GM18858 (cell line): ENCODE measurements around the gene SRGN.

Source experiments
- ATAC-seq: cut with Tn5 transposase; IDR thresholded peaks from one replicate; pipeline ENCODE4 v1.9.1; 2021; ENCODE audit not compliant: unreplicated experiment

Gene SRGN

GRCh38 chr10:69060127-69060798 is 27.6 kb upstream of the SRGN start:
- ATAC-seq = no peak

- no peak for ATAC-seq
These were observed 26.4 kb upstream of the SRGN start for GRCh38 chr10:69061305-69062161.

- ATAC-seq = no peak
These were observed 25.0 kb upstream of the SRGN start for GRCh38 chr10:69062901-69063300.

- ATAC-seq = no peak
These were observed 23.1 kb upstream of the SRGN start for GRCh38 chr10:69064762-69065328.

- peak; percentile 53 for ATAC-seq
These were observed 22.2 kb upstream of the SRGN start for GRCh38 chr10:69065406-69066361.

DNA sequence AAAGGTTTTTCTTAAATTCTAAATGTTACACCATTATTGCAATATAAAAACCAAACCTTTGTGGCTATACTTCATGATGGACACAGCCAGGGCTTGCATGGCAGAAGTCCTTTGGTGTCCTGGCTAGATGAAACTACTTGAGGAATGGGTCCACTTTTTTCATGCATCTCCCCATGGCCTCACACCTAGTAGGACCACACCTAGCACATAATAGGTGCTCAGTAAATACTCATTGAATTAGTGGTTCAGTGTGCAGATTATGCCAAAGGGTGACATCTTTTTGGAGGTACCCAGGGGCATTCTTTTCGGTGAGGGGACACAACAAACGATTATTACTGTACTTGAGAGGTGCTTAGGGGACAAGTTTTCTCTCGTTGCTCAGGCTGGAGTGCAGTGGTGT is 20.7 kb upstream of the SRGN start:
- ATAC-seq = no peak

GRCh38 chr10:69068549-69068948 is 19.4 kb upstream of the SRGN start:
- no peak for ATAC-seq

- no peak for ATAC-seq
These were observed 18.5 kb upstream of the SRGN start for GRCh38 chr10:69069090-69070042.

GRCh38 chr10:69070951-69071350 is 17.0 kb upstream of the SRGN start:
- no peak for ATAC-seq

GRCh38 chr10:69071610-69072009 is 16.3 kb upstream of the SRGN start:
- no peak for ATAC-seq

DNA sequence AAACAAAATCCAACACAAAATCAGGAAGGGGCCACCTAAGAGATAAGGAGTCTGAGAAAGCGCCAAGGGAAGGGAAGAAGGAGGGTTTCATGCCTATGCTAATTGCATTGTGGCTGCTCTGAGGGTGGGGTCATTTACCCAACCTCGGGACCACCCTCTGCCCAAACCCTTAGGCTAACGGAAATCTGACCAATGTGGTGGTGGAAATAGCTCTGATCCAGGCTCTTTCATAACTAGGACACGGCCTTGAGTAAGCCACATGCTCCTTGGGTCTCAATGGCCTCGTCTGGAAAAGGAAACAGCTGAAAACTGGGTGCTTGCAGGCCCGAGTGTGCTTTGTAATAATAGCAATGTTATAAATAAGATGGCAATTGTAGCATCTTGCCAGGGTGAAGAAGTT is 14.9 kb upstream of the SRGN start:
- no peak for ATAC-seq

GRCh38 chr10:69073736-69074364 is 14.1 kb upstream of the SRGN start:
- ATAC-seq = no peak

DNA sequence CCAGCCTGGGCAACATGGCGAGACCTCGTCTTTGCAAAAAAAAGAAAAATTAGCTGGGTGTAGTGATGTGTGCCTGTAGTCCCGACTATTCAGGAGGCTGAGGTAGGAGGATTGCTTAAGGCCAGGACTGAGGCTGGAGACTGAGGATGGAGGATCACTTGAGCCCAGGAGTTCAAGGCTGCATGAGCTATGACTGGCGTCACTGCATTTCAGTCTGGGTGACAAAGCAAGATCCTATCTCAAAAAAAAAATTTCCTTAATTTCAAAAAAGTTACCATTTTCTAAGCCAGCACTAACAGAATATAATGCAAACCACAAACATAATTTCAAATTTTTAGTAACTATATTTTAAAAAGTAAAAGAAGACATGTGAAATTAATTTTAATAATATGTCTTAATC is 13.4 kb upstream of the SRGN start:
- ATAC-seq = no peak

- no peak for ATAC-seq
These were observed 12.5 kb upstream of the SRGN start for GRCh38 chr10:69075431-69075830.

DNA sequence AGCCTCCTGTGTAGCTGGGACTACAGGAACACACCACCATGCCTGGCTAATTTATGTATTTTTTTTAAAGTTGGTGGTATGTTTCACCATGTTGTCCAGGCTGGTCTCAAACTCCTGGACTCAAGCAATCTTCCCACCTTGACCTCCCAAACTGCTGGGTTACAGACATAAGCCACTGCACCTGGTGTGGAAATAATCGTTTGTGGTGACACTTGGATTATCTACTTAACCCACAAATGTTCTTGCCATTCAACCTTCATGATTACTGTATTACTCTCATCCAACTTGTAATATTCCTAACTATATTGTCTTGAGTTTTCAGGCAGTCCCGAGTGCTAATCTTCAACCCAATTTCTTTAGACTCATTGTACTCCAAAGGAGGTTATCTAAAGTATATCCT is 9.6 kb upstream of the SRGN start:
- ATAC-seq = no peak

DNA sequence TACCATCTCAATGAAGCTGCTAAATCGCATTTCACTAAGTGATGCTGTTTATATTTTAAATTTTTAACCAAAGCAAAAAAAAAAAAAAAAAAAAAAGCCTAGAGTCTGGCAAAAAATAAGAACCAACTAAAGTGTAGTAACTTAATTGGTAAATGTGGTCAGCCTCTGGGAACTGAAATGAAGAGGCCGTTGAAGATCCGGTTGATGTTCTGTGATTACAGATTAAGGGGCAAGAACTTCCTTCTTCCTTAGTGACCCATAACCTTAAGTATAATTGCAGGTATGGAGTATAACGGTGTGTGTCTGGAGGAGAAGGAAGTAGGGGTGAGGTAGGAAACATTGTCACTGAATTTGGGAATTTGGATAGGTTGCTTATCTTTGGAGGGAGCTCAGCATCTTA is 7.7 kb upstream of the SRGN start:
- ATAC-seq = no peak

- no peak for ATAC-seq
These were observed 1.8 kb upstream of the SRGN start for GRCh38 chr10:69086001-69086509.

DNA sequence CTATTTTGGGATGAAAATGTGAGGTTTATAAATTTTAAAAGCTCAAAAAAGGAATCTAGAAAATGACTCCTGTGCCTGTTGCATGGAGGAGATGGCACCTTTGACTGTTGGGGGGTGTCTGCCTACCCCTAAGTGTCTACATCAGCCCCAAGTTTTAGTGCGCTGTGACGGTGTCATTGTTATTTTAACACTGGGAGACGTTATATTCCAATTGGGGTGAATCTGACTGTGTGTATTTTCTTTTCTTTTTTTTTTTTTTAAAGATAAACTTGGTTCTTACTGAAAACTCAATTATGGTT is 517 bp downstream of the SRGN start:
- no peak for ATAC-seq

- no peak for ATAC-seq
These were observed 1.0 kb downstream of the SRGN start for GRCh38 chr10:69088801-69089501.
